K562 (cell line): Measurements from ENCODE around the gene NOX5. TPM values are rescaled to one million over a fixed set of nuclear protein-coding genes. Genes with fewer than 3 reads are reported as not detected.

ENCODE experiments used
- ATAC-seq: fragments of 200-7000 bp; cut with Tn5 transposase; 3 replicates; pipeline ENCODE4 v1.9.1; 2020; ENCODE audit warnings: moderate library complexity
- BruUV-seq: library from RNA; stranded (reverse); fragments of 400-500 nt; replicated peaks from 2 replicates; lab custom pipeline; 2021; lab: Mats Ljungman, UMichigan
- CTCF ChIA-PET: fragments of 300-600 bp; formaldehyde crosslinking; extraction: SDS; loops from one replicate; lab custom pipeline; 2021; ENCODE audit warnings: low intra/inter-chr PET ratio; lab: Yijun Ruan, JAX
- POLR2A ChIA-PET: fragments of 300-600, 350-650 bp; sonication (Branson Sonifier 250); formaldehyde crosslinking; extraction: SDS; loops from one replicate; lab custom pipeline; 2021; ENCODE audit warnings: antibody characterized with exemption, inconsistent platforms; lab: Yijun Ruan, JAX
- DNase-seq, 4 experiments: peaks; one replicate each; pipeline versions ENCODE4 v3.0.0 to v3.0.0-alpha.2; 2011 to 2018; ENCODE audit warnings: low spot score in 3 of 4, mixed read lengths in 3 of 4; ENCODE audit errors: extremely low read depth in 1 of 4
- FAIRE-seq: peaks from 2 replicates; lab custom pipeline; 2011; peaks lifted over from hg19 to GRCh38; lab: Jason Lieb, UNC
- H2AFZ ChIP-seq: 2 replicates; pipeline ENCODE4 v1.6.0; 2011; ENCODE audit warnings: low read depth, low read length, control low read depth, inconsistent platforms
- H3K27ac ChIP-seq: fragments of 200-600 bp; 3 replicates; pipeline ENCODE4 v1.8.0; 2011; ENCODE audit warnings: low read depth, mild to moderate bottlenecking, control low read depth, inconsistent platforms, low read length, moderate library complexity, mixed read lengths; ENCODE audit errors: extremely low read depth
- H3K27me3 ChIP-seq, 2 experiments: fragments of 300-600 bp in 1 of 2; 2 replicates in 1 of 2; 3 replicates in 1 of 2; pipeline versions ENCODE4 v1.6.0 to v1.8.0; 2011; ENCODE audit warnings: inconsistent platforms in 2 of 2, low read length in 2 of 2, mild to moderate bottlenecking in 1 of 2, mixed read lengths in 1 of 2, moderate library complexity in 1 of 2; ENCODE audit not compliant: control insufficient read depth in 2 of 2, insufficient read depth in 2 of 2
- H3K36me3 ChIP-seq: fragments of 300-600 bp; 3 replicates; pipeline ENCODE4 v1.8.0; 2011; ENCODE audit warnings: mild to moderate bottlenecking, low read length, inconsistent platforms; ENCODE audit not compliant: control insufficient read depth, insufficient read depth
- H3K4me1 ChIP-seq, 2 experiments: fragments of 200-600 bp in 1 of 2; replicated peaks in 1 of 2; 2 replicates in 1 of 2; 3 replicates in 1 of 2; pipeline versions ENCODE4 v1.5.1 to v1.8.0; 2011; ENCODE audit warnings: inconsistent platforms in 2 of 2, low read length in 2 of 2, mild to moderate bottlenecking in 1 of 2, mixed read lengths in 1 of 2, moderate library complexity in 1 of 2; ENCODE audit not compliant: control insufficient read depth in 2 of 2, insufficient read depth in 2 of 2
- H3K4me2 ChIP-seq: 2 replicates; pipeline ENCODE4 v1.6.1; 2011; ENCODE audit warnings: low read length, control low read depth, inconsistent platforms, mixed read lengths; ENCODE audit not compliant: insufficient read depth
- H3K4me3 ChIP-seq: fragments of 200-600 bp; sonication (generic), shearing (Covaris generic); 2 replicates; pipeline ENCODE4 v1.5.1; 2016; ENCODE audit warnings: control low read depth, inconsistent platforms
- H3K79me2 ChIP-seq: fragments of 200-600 bp; 3 replicates; pipeline ENCODE4 v1.8.0; 2011; ENCODE audit warnings: low read length, inconsistent platforms; ENCODE audit not compliant: control insufficient read depth, insufficient read depth
- H3K9ac ChIP-seq, 2 experiments: 2 replicates each; pipeline versions ENCODE4 v1.6.0 to v1.6.1; 2011; ENCODE audit warnings: low read depth in 2 of 2, low read length in 2 of 2, control low read depth in 1 of 2, inconsistent platforms in 1 of 2, mild to moderate bottlenecking in 1 of 2, mixed read lengths in 1 of 2; ENCODE audit not compliant: insufficient read depth in 1 of 2
- H3K9me1 ChIP-seq: one replicate; pipeline ENCODE4 v1.6.0; 2011; ENCODE audit warnings: inconsistent platforms, mild to moderate bottlenecking, low read length, moderate library complexity; ENCODE audit not compliant: control insufficient read depth, insufficient read depth
- H3K9me3 ChIP-seq: replicated peaks from 2 replicates; pipeline ENCODE4 v1.5.1; 2011; ENCODE audit warnings: low read depth, low read length, inconsistent platforms; ENCODE audit not compliant: control insufficient read depth, insufficient read depth
- H4K20me1 ChIP-seq: replicated peaks from 2 replicates; pipeline ENCODE4 v1.6.1; 2011; ENCODE audit warnings: low read length, inconsistent platforms, mixed read lengths; ENCODE audit not compliant: control insufficient read depth, insufficient read depth
- CBX3 ChIP-seq, 2 experiments: IDR thresholded peaks; 1 replicate in 1 of 2; 2 replicates in 1 of 2; pipeline ENCODE4 v1.6.1; 2012; ENCODE audit warnings: inconsistent platforms in 2 of 2, low read length in 2 of 2, borderline replicate concordance in 1 of 2, control low read depth in 1 of 2
- CBX5 ChIP-seq: IDR thresholded peaks from 2 replicates; pipeline ENCODE4 v1.6.1; 2014; ENCODE audit warnings: low read depth, borderline replicate concordance
- E4F1 ChIP-seq: fragments of 250-450 bp; sonication (Bioruptor Pico); IDR thresholded peaks from 2 replicates; pipeline ENCODE4 v1.5.0; 2021; ENCODE audit warnings: mild to moderate bottlenecking, borderline replicate concordance
- ETV5 ChIP-seq: sonication (generic); formaldehyde crosslinking; IDR thresholded peaks from 2 replicates; pipeline ENCODE4 v1.4.0; 2020; ENCODE audit warnings: low read depth, mild to moderate bottlenecking, missing genetic modification reagents
- NFE2 ChIP-seq: IDR thresholded peaks from 2 replicates; pipeline ENCODE4 v1.6.1; 2014; ENCODE audit warnings: antibody characterized with exemption, low read depth
- POLR2B ChIP-seq: fragments of 450-650 bp; IDR thresholded peaks from 2 replicates; pipeline ENCODE4 v1.6.1; 2018; ENCODE audit warnings: low read depth; ENCODE audit not compliant: partially characterized antibody
- TRIM28 ChIP-seq: fragments of 450-650 bp; IDR thresholded peaks from 2 replicates; pipeline ENCODE4 v1.6.1; 2017
- ZKSCAN1 ChIP-seq: fragments of 150-350 bp; IDR thresholded peaks from 2 replicates; pipeline ENCODE4 v1.6.1; 2016; ENCODE audit warnings: low read depth, low read length
- in situ Hi-C: fragments of 300-500 bp; cut with MboI; formaldehyde crosslinking; loops from 4 replicates; pipeline ENCODE4 v1.15.0; 2018; ENCODE audit warnings: inconsistent platforms, mixed read lengths
- intact Hi-C: fragments of 100-400 bp; cut with micrococcal nuclease; formaldehyde crosslinking; loops from 2 replicates; pipeline ENCODE4 v1.14.2; 2022
- polyA plus RNA-seq, 8 experiments: library from polyadenylated mRNA; depleted of rRNA in 4 of 8; stranded (reverse) in 5 of 8; unstranded in 3 of 8; fragments of >200 nt; fragmentation: Nextera tagmentation in 2 of 8; fragmentation: Illumina TruSeq in 1 of 8; extraction: Ambion mirVana in 2 of 8; extraction: Trizol in 1 of 8; gene quantifications; 2 replicates each; pipeline versions ENCODE4 v1.2.1 to v1.2.3, GENCODE V29; 2011 to 2014; ENCODE audit warnings: inconsistent platforms in 1 of 8, missing spikeins in 1 of 8
- total RNA-seq, 7 experiments: library from RNA; depleted of rRNA in 6 of 7; stranded (reverse); fragments of >200 nt in 6 of 7; fragmentation: Illumina TruSeq in 2 of 7; extraction: Trizol in 2 of 7; gene quantifications; 2 replicates each; pipeline versions ENCODE4 v1.2.1 to v1.2.3, GENCODE V29; 2011 to 2021; ENCODE audit warnings: low replicate concordance in 1 of 7
- TF ChIP-seq, protein P1 (sequence below), 2 experiments: fragments of 450-650 bp; formaldehyde crosslinking in 1 of 2; IDR thresholded peaks; 2 replicates each; pipeline versions ENCODE4 v1.4.0 to v1.6.1; 2014 to 2020; ENCODE audit warnings: mild to moderate bottlenecking in 2 of 2, borderline replicate concordance in 1 of 2, low read depth in 1 of 2
- TF ChIP-seq, protein P2 (sequence below): fragments of 250-450 bp; sonication (Bioruptor Pico); IDR thresholded peaks from 2 replicates; pipeline ENCODE4 v1.5.1; 2021; ENCODE audit warnings: mild to moderate bottlenecking

Gene NOX5
- total and polyA plus RNA-seq, 9 of the 15 experiments (the other 6 are each of a cell fraction or from before 2014, with no cell fraction given): 0.01 TPM; not detected in 8

DNA sequence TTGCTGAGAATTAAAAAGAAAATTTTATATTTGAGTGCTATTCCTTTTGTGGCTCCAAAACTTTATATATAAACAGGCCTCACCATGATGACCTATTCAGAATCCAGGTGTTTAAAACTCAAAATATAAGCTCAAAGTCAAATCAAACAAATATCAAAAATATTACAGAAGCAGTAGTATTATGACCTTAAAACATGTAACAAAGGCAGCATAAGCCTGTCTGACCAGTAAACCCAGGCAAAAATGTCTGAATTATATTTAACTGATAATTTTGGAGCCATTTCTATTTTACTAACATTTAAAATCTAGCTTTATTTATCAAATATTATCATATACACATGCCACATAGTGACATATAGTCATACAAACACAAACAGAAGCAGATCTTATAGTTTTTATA, 6.4 kb upstream of the NOX5 start:
- intact Hi-C loops (no loop called here), in situ Hi-C loops (no loop called here)
- CTCF ChIA-PET: no interaction called here
- FAIRE-seq: no peak
- POLR2A ChIA-PET: interaction anchor here (1.1 to 1.2 kb wide), 2 partner anchors 16 to 17 kb away, joined by 3 read pairs; no protein-coding TSS in a partner anchor
- DNase-seq: no peak
- no peak overlapping the region for H3K9ac ChIP-seq
- BruUV-seq: no TSS peak
- ATAC-seq: no peak
- no peaks in the 10 kb centered on the region for H3K36me3 ChIP-seq
- no peak overlapping the region for H3K27ac ChIP-seq
- 0 out of 5 replicates have a peak, but pooled peaks cover 0 to 3% of the 10 kb centered on the region in 2 experiments for H3K4me1 ChIP-seq
- no peaks in the 10 kb centered on the region; the same call in 1 of the 2 replicates for H3K9me3 ChIP-seq
- H3K79me2 ChIP-seq: no peaks in the 10 kb centered on the region
- H4K20me1 ChIP-seq: no peaks in the 10 kb centered on the region
- H3K27me3 ChIP-seq: no peaks in the 10 kb centered on the region; a peak in 1 of 5 replicates
- H2AFZ ChIP-seq: no peak overlapping the region
- no peaks in the 10 kb centered on the region for H3K9me1 ChIP-seq
- no peak overlapping the region for H3K4me2 ChIP-seq
- no peak overlapping the region for H3K4me3 ChIP-seq
- TF ChIP-seq, protein P1, sequence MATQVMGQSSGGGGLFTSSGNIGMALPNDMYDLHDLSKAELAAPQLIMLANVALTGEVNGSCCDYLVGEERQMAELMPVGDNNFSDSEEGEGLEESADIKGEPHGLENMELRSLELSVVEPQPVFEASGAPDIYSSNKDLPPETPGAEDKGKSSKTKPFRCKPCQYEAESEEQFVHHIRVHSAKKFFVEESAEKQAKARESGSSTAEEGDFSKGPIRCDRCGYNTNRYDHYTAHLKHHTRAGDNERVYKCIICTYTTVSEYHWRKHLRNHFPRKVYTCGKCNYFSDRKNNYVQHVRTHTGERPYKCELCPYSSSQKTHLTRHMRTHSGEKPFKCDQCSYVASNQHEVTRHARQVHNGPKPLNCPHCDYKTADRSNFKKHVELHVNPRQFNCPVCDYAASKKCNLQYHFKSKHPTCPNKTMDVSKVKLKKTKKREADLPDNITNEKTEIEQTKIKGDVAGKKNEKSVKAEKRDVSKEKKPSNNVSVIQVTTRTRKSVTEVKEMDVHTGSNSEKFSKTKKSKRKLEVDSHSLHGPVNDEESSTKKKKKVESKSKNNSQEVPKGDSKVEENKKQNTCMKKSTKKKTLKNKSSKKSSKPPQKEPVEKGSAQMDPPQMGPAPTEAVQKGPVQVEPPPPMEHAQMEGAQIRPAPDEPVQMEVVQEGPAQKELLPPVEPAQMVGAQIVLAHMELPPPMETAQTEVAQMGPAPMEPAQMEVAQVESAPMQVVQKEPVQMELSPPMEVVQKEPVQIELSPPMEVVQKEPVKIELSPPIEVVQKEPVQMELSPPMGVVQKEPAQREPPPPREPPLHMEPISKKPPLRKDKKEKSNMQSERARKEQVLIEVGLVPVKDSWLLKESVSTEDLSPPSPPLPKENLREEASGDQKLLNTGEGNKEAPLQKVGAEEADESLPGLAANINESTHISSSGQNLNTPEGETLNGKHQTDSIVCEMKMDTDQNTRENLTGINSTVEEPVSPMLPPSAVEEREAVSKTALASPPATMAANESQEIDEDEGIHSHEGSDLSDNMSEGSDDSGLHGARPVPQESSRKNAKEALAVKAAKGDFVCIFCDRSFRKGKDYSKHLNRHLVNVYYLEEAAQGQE (IDR thresholded peaks at IDR 0.05; ENCODE audit: borderline replicate concordance): no peak
- TF ChIP-seq, protein P1 (CRISPR knock-in tag; IDR thresholded peaks at IDR 0.05; ENCODE audit: low read depth): no peak
- TF ChIP-seq ETV5 (CRISPR knock-in tag): no peak
- TF ChIP-seq NFE2: no peak
- TF ChIP-seq, protein P2, sequence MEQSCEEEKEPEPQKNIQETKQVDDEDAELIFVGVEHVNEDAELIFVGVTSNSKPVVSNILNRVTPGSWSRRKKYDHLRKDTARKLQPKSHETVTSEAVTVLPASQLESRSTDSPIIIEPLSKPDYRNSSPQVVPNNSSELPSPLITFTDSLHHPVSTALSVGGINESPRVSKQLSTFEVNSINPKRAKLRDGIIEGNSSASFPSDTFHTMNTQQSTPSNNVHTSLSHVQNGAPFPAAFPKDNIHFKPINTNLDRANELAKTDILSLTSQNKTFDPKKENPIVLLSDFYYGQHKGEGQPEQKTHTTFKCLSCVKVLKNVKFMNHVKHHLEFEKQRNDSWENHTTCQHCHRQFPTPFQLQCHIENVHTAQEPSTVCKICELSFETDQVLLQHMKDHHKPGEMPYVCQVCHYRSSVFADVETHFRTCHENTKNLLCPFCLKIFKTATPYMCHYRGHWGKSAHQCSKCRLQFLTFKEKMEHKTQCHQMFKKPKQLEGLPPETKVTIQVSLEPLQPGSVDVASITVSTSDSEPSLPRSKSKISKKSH (CRISPR knock-in tag): 0 out of 2 replicates have a peak, but pooled peaks have one; percentile 22
- no peak for TF ChIP-seq POLR2B
- TF ChIP-seq ZKSCAN1: no peak
- peak; percentile 75; the same call in 1 of the 2 replicates for TF ChIP-seq TRIM28
- TF ChIP-seq E4F1: no peak
- peak; percentile 55; the same call in 1 of the 2 replicates for TF ChIP-seq CBX5
- TF ChIP-seq CBX3 (IDR thresholded peaks at IDR 0.05; ENCODE audit: borderline replicate concordance in 1 of 2, low read length in 2 of 2): 0 out of 3 replicates have a peak, but pooled peaks of 1 of the 2 experiments have one; percentile 57
